ENCODE data around the gene MSX2. TPM values are rescaled to one million over a fixed set of nuclear protein-coding genes. Genes with fewer than 3 reads are reported as not detected.
A peak's percentile ranks its signal among the peaks of the same experiment; 100 is the strongest.

The MSX2 gene
- total RNA-seq (2021; ENCODE audit: unreplicated experiment) (8.5 TPM), Bru-seq, nascent RNA (percentile 57 among the genes with signal in this experiment), BruChase-seq, experiment 1, labeled RNA remaining after a 2-hour chase (percentile 64 among the genes with signal in this experiment), BruChase-seq, experiment 2, labeled RNA remaining after a 6-hour chase (percentile 43 among the genes with signal in this experiment)
- 9.8 TPM for polyA plus RNA-seq (2012; ENCODE audit: insufficient read length)
- long read RNA-seq, transcript MSX2-201 (2 exons, 2,241 nt), result major isoform, 13 of 13 reads
- long read RNA-seq, partial matches to known transcripts, result 0 of 13 reads
- long read RNA-seq, other reads (novel, unspliced or antisense), result 0 of 13 reads

GRCh38 chr5:174724484-174725260 is at the start of gene MSX2:
Gene MSX2 (plus strand): TSS chr5:174724582. CDS start chr5:174724660, 78 bp downstream.
- Histone ChIP-seq H3K36me3 (ENCODE audit: control insufficient read depth, insufficient read depth, low read length) (peaks cover 2% of the 10 kb centered on the region; the same call in 1 of the 2 replicates), H3K4me1 (ENCODE audit: control insufficient read depth, insufficient read depth, low read length) (peaks cover 31% of the 10 kb centered on the region), H3K27ac (ENCODE audit: low read length) (peak within 1 kb of the TSS; percentile 82), H3K4me3 (ENCODE audit: low read depth in 2 of 2, low read length in 2 of 2) (peak within 1 kb of the TSS; percentile 84 to 90), H3K27me3 (ENCODE audit: control insufficient read depth, insufficient read depth, low read length) (peaks cover 14% of the 10 kb centered on the region; the same call in 1 of the 2 replicates), H3K9me3 (ENCODE audit: control insufficient read depth, insufficient read depth, low read depth, low read length) (no peaks in the 10 kb centered on the region)
- ATAC-seq (peak; percentile 96), DNase-seq (ENCODE audit: low read depth, low spot score) (peak; percentile 63)
- TSS peak; percentile 76 for BruUV-seq (replicated peaks)
- in situ Hi-C loops (cut with HindIII; ENCODE audit: low pct_unique_long_range_greater_than_20kb, low sequenced_read_pairs) (no loop called here), intact Hi-C loops (cut with micrococcal nuclease; ENCODE audit: unreplicated experiment) (loop anchor here (5.0 to 10.0 kb wide), 2 partner anchors 140 to 192 kb away; no protein-coding TSS in a partner anchor)
- ChIA-PET POLR2A (interaction anchor here (0.7 kb wide), 3 partner anchors 108 to 311 kb away, joined by 6 to 23 read pairs (median 11); no protein-coding TSS in a partner anchor), CTCF (interaction anchor here (0.6 to 1.0 kb wide), 5 partner anchors 19 to 305 kb away, joined by 3 to 16 read pairs (median 8); no protein-coding TSS in a partner anchor)
- TF ChIP-seq TCF7L2 (IDR thresholded peaks at IDR 0.05; ENCODE audit: low read depth, low read length) (no peak), POLR2AphosphoS5 (IDR thresholded peaks at IDR 0.05; ENCODE audit: low read depth, low read length) (peak; percentile 43; the same call in 1 of the 2 replicates), SIN3A (IDR thresholded peaks at IDR 0.05; ENCODE audit: borderline replicate concordance, insufficient read depth, low read depth, low read length) (no peak; the same call in 1 of the 2 replicates)
- TF ChIP-seq, protein P1, sequence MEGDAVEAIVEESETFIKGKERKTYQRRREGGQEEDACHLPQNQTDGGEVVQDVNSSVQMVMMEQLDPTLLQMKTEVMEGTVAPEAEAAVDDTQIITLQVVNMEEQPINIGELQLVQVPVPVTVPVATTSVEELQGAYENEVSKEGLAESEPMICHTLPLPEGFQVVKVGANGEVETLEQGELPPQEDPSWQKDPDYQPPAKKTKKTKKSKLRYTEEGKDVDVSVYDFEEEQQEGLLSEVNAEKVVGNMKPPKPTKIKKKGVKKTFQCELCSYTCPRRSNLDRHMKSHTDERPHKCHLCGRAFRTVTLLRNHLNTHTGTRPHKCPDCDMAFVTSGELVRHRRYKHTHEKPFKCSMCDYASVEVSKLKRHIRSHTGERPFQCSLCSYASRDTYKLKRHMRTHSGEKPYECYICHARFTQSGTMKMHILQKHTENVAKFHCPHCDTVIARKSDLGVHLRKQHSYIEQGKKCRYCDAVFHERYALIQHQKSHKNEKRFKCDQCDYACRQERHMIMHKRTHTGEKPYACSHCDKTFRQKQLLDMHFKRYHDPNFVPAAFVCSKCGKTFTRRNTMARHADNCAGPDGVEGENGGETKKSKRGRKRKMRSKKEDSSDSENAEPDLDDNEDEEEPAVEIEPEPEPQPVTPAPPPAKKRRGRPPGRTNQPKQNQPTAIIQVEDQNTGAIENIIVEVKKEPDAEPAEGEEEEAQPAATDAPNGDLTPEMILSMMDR (IDR thresholded peaks at IDR 0.05), result no peak; the same call in 1 of the 2 replicates

- TF ChIP-seq TCF7L2 (IDR thresholded peaks at IDR 0.05; ENCODE audit: low read depth, low read length), result no peak
- TF ChIP-seq REST (IDR thresholded peaks at IDR 0.05; ENCODE audit: insufficient read depth in 1 of 2, low read depth in 2 of 2, low read length in 1 of 2), result no peak
- TF ChIP-seq, protein P1 (IDR thresholded peaks at IDR 0.05), result no peak
- no peak for TF ChIP-seq POLR2AphosphoS5 (IDR thresholded peaks at IDR 0.05; ENCODE audit: low read depth, low read length)
- TF ChIP-seq SIN3A (IDR thresholded peaks at IDR 0.05; ENCODE audit: borderline replicate concordance, insufficient read depth, low read depth, low read length), result no peak
- no peak overlapping the region for H3K27ac ChIP-seq (ENCODE audit: low read length)
- ATAC-seq (no peak), DNase-seq (ENCODE audit: low read depth, low spot score) (no peak)
- no peaks in the 10 kb centered on the region for H3K4me1 ChIP-seq (ENCODE audit: control insufficient read depth, insufficient read depth, low read length)
- intact Hi-C loops (cut with micrococcal nuclease; ENCODE audit: unreplicated experiment) (no loop called here), in situ Hi-C loops (cut with HindIII; ENCODE audit: low pct_unique_long_range_greater_than_20kb, low sequenced_read_pairs) (no loop called here)
- ChIA-PET POLR2A (no interaction called here), CTCF (no interaction called here)
- no TSS peak for BruUV-seq (replicated peaks)
- H3K27me3 ChIP-seq (ENCODE audit: control insufficient read depth, insufficient read depth, low read length), result no peaks in the 10 kb centered on the region
- H3K9me3 ChIP-seq (ENCODE audit: control insufficient read depth, insufficient read depth, low read depth, low read length), result no peaks in the 10 kb centered on the region
- no peaks in the 10 kb centered on the region for H3K36me3 ChIP-seq (ENCODE audit: control insufficient read depth, insufficient read depth, low read length)
- H3K4me3 ChIP-seq (ENCODE audit: low read depth in 2 of 2, low read length in 2 of 2), result no peak overlapping the region
These were observed 49.3 kb upstream of the MSX2 start for GRCh38 chr5:174675110-174675509.
